ENCODE results near the gene GTF3C4. TPM values are rescaled to one million over a fixed set of nuclear protein-coding genes. Genes with fewer than 3 reads are reported as not detected.
A peak's percentile ranks its signal among the peaks of the same experiment; 100 is the strongest.

Gene GTF3C4
- total RNA-seq (2014; rRNA removed; shearing (Covaris generic)): 17.6 and 23.1 TPM in 2 replicates
- polyA plus RNA-seq (2015; cell fraction: cytosol; rRNA removed): 11.8 and 13.9 TPM in 2 replicates
- polyA plus RNA-seq (2015; cell fraction: nucleus; rRNA removed): 13.3 and 13.7 TPM in 2 replicates

GRCh38 chr9:132670457-132671391 is at the start of gene GTF3C4:
Gene GTF3C4, plus strand, starts transcription at chr9:132670464. Its CDS starts 135 bp downstream, at chr9:132670599.
- DNase-seq (ENCODE audit: low read depth): peak; percentile 17

DNA sequence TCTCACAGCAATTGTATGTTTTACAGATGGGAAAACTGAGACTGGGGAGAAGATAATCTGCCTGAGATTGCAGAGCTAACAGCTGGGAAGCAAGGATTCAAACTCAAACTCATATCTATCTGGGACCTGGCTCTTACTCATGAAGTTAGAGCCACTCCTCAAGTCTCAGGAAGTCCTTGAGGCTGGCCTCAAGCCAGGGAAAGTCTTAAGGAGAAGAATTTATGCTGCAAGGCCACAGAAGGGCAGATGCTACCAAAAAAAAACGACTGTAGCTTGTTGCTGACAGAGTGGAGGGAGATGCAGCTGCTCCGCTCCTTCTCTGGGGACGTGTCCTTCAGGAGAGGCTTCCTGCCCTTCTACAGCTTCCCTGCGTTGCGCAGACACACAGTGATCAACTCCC is 48.1 kb upstream of the GTF3C4 start:
- DNase-seq (ENCODE audit: low read depth): peak; percentile 35

DNA sequence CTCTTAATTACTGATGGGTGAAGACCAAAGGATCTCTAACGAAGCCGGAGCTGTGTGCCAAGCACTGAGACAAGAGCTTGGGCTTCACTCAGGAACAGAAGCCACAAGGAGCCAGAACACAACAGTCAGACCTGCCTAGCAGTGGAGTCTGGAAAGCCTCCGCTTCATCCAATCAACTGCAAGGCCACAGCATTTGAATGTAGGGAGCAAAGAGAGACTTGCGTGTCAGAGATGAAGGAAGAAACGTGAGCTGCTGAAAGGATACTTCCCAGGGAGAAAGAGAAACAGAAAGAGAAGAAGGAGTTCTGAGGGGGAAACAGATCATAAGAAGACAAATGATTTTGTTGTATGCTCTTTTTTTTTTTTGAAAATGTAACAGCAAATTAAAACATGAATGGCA is 44.0 kb upstream of the GTF3C4 start:
- no peak for DNase-seq (ENCODE audit: low read depth)

DNA sequence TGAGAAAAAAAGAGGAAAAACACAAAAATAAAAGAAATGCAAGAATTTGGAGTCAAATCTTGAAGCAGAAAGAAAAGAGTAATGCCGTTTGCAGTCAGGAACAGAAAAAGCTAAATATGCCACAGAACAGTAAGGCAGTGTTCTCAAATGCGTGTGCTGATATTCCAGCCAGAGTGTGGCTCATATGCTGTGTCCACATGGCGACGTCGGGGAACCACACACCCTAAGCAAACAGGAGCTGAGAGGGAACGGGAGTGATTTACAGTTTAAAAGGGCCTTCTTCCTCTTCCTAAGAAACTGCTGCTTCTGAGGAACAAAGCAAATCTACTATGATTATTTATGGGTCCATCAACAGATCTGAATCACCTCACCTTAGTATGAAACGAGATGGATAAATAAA is 43.2 kb upstream of the GTF3C4 start:
- DNase-seq (ENCODE audit: low read depth): no peak

GRCh38 chr9:132627594-132627993 is 42.7 kb upstream of the GTF3C4 start:
- no peak for DNase-seq (ENCODE audit: low read depth)

DNA sequence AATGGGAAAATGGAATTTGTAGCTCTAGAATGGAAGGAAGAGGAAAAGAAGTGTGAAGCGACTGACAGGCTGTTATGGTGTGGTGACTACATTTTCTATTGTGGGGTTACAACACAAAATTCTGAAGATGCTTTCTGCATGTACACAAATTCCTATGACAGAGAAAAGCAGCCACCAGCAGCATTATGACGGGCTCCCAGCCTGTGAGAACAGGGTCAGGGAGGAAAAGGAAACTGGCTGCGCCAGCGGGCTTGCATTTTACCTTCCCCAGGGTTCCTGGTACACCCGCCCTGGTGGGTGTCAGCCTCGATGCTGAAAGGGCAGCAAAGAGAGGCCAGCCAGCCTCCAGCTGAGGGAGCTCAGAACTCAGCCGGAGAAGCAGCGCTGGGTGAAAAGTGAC is 41.5 kb upstream of the GTF3C4 start:
- DNase-seq (ENCODE audit: low read depth): no peak

DNA sequence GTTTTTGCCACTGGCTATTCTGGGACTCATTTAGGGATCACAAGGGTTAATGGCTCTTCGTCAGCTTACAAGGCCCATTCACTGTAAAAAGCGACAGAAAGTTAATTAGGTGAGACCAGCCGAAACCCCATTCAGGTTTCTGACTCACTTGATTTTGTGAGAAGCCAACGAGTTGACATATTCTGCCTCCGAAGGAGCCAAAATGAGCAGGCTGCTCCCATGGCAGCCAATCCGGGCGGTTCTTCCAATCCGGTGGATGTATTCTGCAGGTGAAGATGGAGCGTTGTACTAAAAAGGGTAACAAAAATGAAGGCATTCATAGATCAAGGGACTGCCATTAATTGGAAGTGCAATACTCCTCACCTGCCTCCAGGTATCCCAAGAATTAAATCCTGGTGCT is 40.1 kb upstream of the GTF3C4 start:
- no peak for DNase-seq (ENCODE audit: low read depth)

- no peak for DNase-seq (ENCODE audit: low read depth)
Measured at GRCh38 chr9:132630811-132631210, 39.5 kb upstream of the GTF3C4 start.

DNA sequence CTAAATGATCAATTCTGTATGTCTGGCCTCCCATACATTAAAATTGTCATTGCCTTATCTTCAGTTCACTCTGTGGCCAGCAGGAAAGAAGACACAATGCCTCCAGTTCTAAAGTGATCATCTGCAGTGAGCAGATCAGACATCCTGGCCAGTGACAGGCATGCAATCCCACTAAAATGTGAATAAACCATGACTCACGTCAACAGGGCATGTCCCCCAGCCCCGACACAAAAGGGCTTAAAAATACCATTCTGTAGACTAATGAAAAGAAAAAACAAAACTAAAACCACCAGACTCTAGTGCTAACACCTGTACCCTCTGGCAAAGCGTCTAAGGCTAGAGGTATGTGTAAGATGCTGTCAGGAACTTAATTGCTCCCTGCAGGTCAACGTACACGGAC is 39.0 kb upstream of the GTF3C4 start:
- peak; percentile 92 for DNase-seq (ENCODE audit: low read depth)

- no peak for DNase-seq (ENCODE audit: low read depth)
Measured at GRCh38 chr9:132631685-132632084, 38.6 kb upstream of the GTF3C4 start.

DNA sequence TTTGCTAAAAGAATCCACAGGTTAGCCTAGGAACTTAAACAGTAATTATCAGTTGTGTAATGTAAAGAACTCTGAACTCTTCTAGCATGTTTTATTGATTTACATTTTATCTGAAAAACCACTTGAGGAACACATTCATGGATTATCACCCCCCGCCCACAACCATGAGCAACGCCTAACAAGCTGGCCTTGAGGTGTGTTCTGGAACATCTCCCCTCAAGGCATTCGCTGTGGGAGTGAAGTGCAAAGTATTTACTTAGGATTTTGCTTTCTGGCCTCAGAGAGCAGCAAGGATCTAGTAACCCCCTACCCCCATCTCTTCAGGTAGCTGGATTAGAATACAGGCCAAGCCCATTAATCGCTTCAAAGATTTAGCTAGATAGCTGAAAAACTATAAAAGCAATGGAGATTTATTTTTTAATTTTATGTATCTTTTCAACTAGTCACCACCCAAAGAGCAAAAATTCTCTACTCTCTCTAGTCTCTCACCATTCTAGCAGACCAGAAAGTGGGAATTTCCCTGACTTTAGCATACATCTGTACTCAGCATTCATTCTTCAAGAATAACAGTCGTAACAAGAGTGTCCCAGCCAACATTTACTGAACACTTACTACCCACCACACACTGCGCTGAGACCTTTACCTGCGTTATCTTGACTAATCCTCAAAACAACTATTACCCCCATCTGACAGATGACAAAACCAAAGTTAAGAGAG is 37.7 kb upstream of the GTF3C4 start:
- DNase-seq (ENCODE audit: low read depth): no peak

DNA sequence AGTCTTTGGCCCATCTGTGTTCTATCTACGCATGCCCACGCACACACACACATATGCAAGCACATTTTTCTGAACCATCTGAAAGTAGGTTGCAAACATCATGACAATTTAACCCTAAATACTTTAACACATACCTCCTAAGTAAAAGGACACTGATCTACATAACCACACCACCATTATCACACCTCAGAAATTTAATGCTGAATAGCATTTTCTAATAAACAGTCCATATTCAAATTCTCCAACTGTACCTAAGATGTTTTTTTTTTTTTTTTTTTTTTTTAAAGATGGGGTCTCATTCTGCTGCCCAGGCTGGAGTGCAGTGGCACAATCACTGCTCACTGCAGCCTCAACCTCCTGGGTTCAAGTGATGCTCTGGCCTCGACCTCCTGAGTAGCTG is 35.9 kb upstream of the GTF3C4 start:
- DNase-seq (ENCODE audit: low read depth): no peak

DNA sequence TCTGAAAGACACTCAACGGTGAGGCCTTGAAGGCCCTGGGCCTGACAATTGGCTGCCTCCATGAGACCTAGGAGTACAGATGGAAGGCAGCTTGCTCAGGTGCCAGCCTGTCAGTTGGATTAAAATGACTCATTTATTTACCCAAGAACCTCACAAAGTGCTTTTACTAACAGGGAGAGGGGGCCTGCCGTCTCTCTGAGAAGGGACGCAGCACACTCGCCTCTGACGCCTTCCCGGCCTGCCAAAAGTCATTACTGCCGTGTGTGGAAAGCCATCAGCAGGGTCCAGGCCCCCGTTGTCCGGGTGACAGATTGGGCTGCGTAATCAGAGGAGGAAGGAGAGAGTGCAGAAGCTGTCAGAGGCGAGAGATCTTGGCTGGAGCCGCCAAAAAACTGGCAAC is 32.9 kb upstream of the GTF3C4 start:
- DNase-seq (ENCODE audit: low read depth): no peak

- no peak for DNase-seq (ENCODE audit: low read depth)
Measured at GRCh38 chr9:132637801-132638200, 32.5 kb upstream of the GTF3C4 start.

- peak; percentile 36 for DNase-seq (ENCODE audit: low read depth)
Measured at GRCh38 chr9:132638240-132638639, 32.0 kb upstream of the GTF3C4 start.

DNA sequence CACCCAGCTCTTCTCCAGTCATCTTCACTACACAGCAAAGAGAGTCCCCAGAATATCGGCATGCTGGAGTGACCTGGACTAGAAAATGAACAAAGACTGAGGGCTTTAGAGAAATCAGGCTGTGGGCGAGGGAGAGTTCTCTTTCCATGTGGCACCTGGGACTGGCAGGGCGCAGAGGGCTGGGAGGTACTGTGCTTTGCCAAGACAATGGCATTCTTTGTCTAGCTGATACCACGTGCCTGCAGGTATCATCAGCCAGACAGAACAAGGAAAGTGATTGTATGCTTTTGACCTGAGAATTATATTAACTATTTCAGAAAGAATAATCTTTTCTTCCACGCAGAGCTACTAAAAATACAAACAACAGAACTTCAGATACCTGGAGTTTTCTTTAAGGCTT is 30.9 kb upstream of the GTF3C4 start:
- no peak for DNase-seq (ENCODE audit: low read depth)

DNA sequence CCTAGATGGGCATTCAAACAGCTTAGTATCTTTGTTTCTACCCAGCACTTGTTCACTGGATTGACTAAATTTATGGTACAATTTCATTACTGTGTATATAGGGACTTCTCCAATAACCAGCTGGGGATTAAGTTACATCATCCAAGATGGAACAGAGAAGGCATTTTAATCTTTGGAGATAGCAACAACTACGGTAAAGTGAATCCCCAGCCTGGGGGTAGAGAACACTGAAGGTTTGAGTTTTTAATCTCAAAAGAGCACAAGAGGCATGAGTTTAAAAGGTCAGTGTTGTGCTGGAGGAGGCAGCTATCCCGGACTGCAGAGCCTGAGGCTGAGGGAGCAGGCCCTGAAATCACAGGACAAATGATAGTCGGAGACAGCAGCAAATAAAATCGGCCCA is 29.0 kb upstream of the GTF3C4 start:
- no peak for DNase-seq (ENCODE audit: low read depth)

DNA sequence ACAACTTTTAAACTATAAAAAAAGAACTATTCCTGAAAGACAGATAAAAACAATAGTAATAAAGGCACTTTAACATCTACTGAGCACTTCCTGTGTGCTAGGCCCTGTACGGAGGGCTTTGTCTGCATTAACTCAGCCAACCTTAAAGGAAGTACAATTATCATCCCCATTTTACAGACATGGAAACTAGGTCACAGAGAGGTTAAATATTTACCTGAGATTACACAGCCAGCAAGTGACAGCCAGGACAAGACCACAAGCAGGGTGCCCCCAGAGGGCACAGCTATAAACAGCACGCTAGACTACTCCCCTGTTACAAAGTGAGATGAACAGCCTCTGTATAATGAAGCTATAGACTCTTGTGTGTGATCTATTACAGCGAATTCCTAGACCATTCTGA is 26.0 kb upstream of the GTF3C4 start:
- peak; percentile 6 for DNase-seq (ENCODE audit: low read depth)

DNA sequence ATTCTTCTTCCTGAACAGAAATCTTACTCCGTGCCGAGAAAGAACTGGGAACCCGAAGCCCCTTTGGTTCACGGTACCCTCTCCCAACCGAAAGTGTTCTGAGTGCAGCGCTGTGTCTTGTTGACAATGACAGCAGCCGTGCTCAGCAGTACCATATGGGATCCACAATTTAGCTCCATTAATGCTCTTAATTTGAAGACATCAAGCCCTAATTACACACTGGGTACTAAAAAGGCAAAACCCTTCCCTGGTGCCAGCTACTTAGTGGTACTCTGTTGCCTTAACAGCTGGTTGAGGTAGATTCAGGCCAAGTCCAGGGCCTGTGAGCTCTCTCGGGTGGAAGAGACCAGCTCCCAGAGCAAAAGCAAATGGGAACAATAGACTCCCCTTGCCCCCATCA is 25.0 kb upstream of the GTF3C4 start:
- no peak for DNase-seq (ENCODE audit: low read depth)

DNA sequence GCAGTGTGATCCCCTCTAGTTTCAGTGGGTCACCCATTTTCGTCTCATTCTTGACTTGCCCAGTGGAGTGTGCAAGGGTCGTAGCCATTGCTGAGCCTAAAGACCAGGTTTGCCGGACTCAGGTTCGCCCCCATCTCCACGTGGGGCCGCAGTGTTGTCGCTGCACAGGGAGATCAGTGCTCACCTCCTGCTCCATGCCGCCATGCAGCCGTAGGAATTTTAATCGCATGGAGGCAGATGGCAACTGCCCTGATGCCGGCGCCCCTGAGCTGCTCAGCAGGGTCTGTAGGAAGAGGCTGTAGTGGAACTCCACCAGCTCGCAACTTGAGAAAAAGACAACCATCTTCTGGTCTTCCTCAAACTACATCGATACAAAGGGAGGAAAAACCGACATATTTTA is 24.6 kb upstream of the GTF3C4 start:
- no peak for DNase-seq (ENCODE audit: low read depth)

GRCh38 chr9:132646726-132647125 is 23.5 kb upstream of the GTF3C4 start:
- DNase-seq (ENCODE audit: low read depth): no peak

DNA sequence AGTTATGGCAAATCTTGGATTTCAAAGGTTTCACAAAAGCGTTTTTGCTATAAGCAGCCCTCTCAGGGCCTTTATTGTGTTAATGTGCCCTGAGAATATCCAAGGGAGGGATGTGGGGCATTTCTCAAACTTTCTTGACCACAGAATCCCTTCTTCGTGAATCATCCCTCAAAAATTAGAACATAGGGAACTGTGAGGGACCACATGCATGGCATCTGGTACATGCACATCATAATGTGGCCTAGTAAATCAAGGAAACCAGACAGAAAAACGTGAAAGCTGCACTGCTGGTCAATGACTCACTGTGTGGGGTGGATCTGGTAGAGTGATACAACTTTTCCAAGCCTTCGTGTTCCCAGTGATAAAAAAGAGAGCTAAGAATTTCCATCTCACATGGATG is 22.9 kb upstream of the GTF3C4 start:
- peak; percentile 97 for DNase-seq (ENCODE audit: low read depth)

Data from HT1080 (cell line).